ENCODE data around the gene FER. TPM values are rescaled to one million over a fixed set of nuclear protein-coding genes. Genes with fewer than 3 reads are reported as not detected.

Gene FER
- total RNA-seq, 1 experiment from 2014 or later, result 19.4 TPM

GRCh38 chr5:109145139-109145538 lies 397.4 kb downstream of the FER start:
- Histone ChIP-seq H3K9me2 (replicated peaks; ENCODE audit: low read length) (no peaks in the 10 kb centered on the region), H3K9ac (ENCODE audit: low read length) (no peak overlapping the region), H3F3A (ENCODE audit: low read length, unreplicated experiment) (no peaks in the 10 kb centered on the region), H3K27me3 (ENCODE audit: low read length) (no peaks in the 10 kb centered on the region), H3K4me3 (ENCODE audit: low read length) (no peak overlapping the region), H2AFZ (ENCODE audit: low read length) (no peak overlapping the region), H3K27ac (ENCODE audit: low read length) (no peak overlapping the region), H3K9me3 (ENCODE audit: low read length) (no peaks in the 10 kb centered on the region), H3K4me2 (ENCODE audit: low read length) (no peak overlapping the region), H3K4me1 (ENCODE audit: insufficient read depth, low read length) (no peaks in the 10 kb centered on the region), H3K36me3 (ENCODE audit: low read depth, low read length) (no peaks in the 10 kb centered on the region), H3K79me2 (ENCODE audit: low read length) (no peaks in the 10 kb centered on the region), H4K20me1 (ENCODE audit: low read length) (no peaks in the 10 kb centered on the region)
- no peak for ATAC-seq
- intact Hi-C loops (cut with micrococcal nuclease), result no loop called here
- DNase-seq, result no peak
- no TSS peak for BruUV-seq (replicated peaks)
- CTCF ChIA-PET, result no interaction called here
- TF ChIP-seq, protein P1, sequence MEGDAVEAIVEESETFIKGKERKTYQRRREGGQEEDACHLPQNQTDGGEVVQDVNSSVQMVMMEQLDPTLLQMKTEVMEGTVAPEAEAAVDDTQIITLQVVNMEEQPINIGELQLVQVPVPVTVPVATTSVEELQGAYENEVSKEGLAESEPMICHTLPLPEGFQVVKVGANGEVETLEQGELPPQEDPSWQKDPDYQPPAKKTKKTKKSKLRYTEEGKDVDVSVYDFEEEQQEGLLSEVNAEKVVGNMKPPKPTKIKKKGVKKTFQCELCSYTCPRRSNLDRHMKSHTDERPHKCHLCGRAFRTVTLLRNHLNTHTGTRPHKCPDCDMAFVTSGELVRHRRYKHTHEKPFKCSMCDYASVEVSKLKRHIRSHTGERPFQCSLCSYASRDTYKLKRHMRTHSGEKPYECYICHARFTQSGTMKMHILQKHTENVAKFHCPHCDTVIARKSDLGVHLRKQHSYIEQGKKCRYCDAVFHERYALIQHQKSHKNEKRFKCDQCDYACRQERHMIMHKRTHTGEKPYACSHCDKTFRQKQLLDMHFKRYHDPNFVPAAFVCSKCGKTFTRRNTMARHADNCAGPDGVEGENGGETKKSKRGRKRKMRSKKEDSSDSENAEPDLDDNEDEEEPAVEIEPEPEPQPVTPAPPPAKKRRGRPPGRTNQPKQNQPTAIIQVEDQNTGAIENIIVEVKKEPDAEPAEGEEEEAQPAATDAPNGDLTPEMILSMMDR (conservative IDR thresholded peaks at IDR 0.05; ENCODE audit: low read depth, low read length), result no peak
- TF ChIP-seq EZH2 (IDR thresholded peaks at IDR 0.05; ENCODE audit: low read length, unreplicated experiment), result no peak
- POLR2A ChIA-PET (ENCODE audit: unreplicated experiment), result no interaction called here

GRCh38 chr5:109146591-109146990 lies 398.9 kb downstream of the FER start:
- ChIA-PET POLR2A (ENCODE audit: unreplicated experiment) (no interaction called here), CTCF (no interaction called here)
- intact Hi-C loops (cut with micrococcal nuclease), result no loop called here
- no peak overlapping the region for H2AFZ ChIP-seq (ENCODE audit: low read length)
- no peak overlapping the region for H3K4me3 ChIP-seq (ENCODE audit: low read length)
- H3K36me3 ChIP-seq (ENCODE audit: low read depth, low read length), result no peaks in the 10 kb centered on the region
- no TSS peak for BruUV-seq (replicated peaks)
- TF ChIP-seq EZH2phosphoT487 (IDR thresholded peaks at IDR 0.05; ENCODE audit: borderline replicate concordance, low read length) (no peak), EZH2 (IDR thresholded peaks at IDR 0.05; ENCODE audit: low read length, unreplicated experiment) (no peak)
- TF ChIP-seq, protein P1 (conservative IDR thresholded peaks at IDR 0.05; ENCODE audit: low read depth, low read length), result no peak
- H3K27ac ChIP-seq (ENCODE audit: low read length), result no peak overlapping the region
- no peaks in the 10 kb centered on the region for H3K9me3 ChIP-seq (ENCODE audit: low read length)
- no peaks in the 10 kb centered on the region for H3F3A ChIP-seq (ENCODE audit: low read length, unreplicated experiment)
- H3K9ac ChIP-seq (ENCODE audit: low read length), result no peak overlapping the region
- no peaks in the 10 kb centered on the region for H3K27me3 ChIP-seq (ENCODE audit: low read length)
- H3K79me2 ChIP-seq (ENCODE audit: low read length), result no peaks in the 10 kb centered on the region
- DNase-seq (no peak), ATAC-seq (no peak)
- H4K20me1 ChIP-seq (ENCODE audit: low read length), result no peaks in the 10 kb centered on the region
- H3K9me2 ChIP-seq (replicated peaks; ENCODE audit: low read length), result no peaks in the 10 kb centered on the region
- no peak overlapping the region for H3K4me2 ChIP-seq (ENCODE audit: low read length)
- H3K4me1 ChIP-seq (ENCODE audit: insufficient read depth, low read length), result no peaks in the 10 kb centered on the region

GRCh38 chr5:109152565-109152964 lies 404.9 kb downstream of the FER start:
- no TSS peak for BruUV-seq (replicated peaks)
- Histone ChIP-seq H2AFZ (ENCODE audit: low read length) (no peak overlapping the region), H3K27me3 (ENCODE audit: low read length) (no peaks in the 10 kb centered on the region), H3K4me3 (ENCODE audit: low read length) (no peak overlapping the region), H3K4me1 (ENCODE audit: insufficient read depth, low read length) (no peaks in the 10 kb centered on the region), H3K9ac (ENCODE audit: low read length) (no peak overlapping the region), H3K79me2 (ENCODE audit: low read length) (no peaks in the 10 kb centered on the region), H3K9me3 (ENCODE audit: low read length) (no peaks in the 10 kb centered on the region), H3F3A (ENCODE audit: low read length, unreplicated experiment) (no peaks in the 10 kb centered on the region), H3K36me3 (ENCODE audit: low read depth, low read length) (no peaks in the 10 kb centered on the region), H3K4me2 (ENCODE audit: low read length) (no peak overlapping the region), H3K9me2 (replicated peaks; ENCODE audit: low read length) (no peaks in the 10 kb centered on the region), H3K27ac (ENCODE audit: low read length) (no peak overlapping the region), H4K20me1 (ENCODE audit: low read length) (no peaks in the 10 kb centered on the region)
- TF ChIP-seq EZH2phosphoT487 (IDR thresholded peaks at IDR 0.05; ENCODE audit: borderline replicate concordance, low read length) (no peak), EZH2 (IDR thresholded peaks at IDR 0.05; ENCODE audit: low read length, unreplicated experiment) (no peak)
- TF ChIP-seq, protein P1 (conservative IDR thresholded peaks at IDR 0.05; ENCODE audit: low read depth, low read length), result no peak
- no peak for DNase-seq
- ChIA-PET CTCF (no interaction called here), POLR2A (ENCODE audit: unreplicated experiment) (no interaction called here)
- no peak for ATAC-seq
- intact Hi-C loops (cut with micrococcal nuclease), result no loop called here
